GM04503 (cell line): ENCODE data around the gene KRT20.
"Not testable (repeated sequence)": the region's sequence is repeated elsewhere in the genome, so short reads cannot be mapped to it uniquely, and the experiment has no call there.

ENCODE experiments used
- DNase-seq: peaks from one replicate; pipeline ENCODE4 v3.0.0-alpha.2; 2012; ENCODE audit warnings: low read depth

The KRT20 gene

DNA sequence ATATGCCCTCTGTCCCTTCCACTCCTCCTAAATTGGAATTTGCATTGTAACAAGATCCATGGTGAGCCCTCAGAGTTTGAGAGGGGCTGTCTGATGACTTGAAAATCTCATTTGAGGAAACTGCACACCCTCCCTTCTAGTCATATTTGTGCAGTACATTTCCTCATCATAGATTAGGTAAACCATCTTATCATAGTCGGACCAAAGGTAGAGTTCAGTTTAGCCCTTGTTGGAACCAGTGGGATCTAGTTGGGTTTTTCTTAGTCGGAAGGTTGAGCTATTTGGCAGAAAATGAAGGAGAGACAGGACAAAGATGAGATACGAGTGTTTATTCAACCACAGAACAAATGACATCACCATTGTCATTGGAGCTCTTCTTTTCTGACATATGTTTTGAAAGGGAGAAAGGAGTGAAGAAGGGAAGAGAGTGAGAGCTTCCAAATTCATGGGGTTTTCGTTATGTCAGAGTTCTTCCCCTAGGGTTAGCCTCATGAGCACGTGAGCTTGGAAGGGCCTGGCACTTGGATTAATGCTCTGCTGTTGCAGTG, 15.8 kb upstream of the KRT20 start:
- DNase-seq, result no peak

DNA sequence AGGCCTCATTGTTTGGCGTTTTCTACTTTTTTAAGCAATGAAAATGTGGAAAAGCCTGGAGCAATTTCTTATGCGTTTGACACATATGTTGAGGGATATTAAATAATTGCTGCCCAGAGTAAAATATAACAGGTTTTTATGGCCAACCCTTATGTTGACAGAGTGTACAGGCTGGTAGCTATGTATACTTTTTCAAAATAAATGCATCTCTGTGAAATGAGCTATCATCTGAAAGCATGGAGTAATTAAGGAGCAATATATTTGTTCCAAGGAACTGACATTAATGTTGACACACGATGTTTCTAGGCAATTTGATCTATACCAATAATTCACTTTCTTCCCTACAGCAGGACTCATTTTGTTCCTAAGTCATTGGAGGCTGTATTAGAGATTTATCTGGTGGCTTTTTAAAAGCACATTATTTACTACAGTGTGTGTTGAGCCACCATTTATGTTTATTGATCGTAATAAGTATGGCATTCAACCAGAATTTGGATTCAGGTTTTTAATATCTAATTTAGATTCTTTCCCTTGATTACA, 11.9 kb upstream of the KRT20 start:
- no peak for DNase-seq

DNA sequence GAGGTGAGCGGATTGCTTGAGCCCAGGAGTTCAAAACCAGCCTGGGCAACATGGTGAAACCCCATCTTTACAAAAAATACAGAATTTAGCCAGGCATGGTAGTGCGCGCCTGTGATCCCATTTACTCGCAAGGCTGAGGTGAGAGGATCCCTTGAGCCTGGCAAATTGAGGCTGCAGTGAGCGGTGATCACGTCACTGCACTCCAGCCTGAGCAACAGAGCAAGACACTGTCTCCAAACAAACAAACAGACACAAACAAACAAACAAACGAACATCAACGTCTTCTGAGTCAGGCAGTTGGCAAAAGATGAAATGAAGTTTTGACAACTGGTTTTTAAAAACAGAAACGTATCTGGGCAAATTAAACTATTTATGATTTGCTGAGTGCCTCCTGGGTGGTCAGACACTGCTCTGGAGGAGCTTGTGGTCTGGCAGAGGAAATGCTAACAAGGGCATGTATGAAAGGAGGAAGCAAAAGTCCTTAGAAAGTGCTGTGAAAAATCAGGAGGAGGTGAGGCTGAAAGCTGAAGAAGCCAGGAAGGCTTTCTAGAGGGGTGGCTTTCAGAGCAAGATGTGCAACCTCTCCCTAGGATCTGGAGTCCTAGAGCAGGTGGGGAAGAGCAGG, 10.2 kb upstream of the KRT20 start:
- DNase-seq, result no peak

DNA sequence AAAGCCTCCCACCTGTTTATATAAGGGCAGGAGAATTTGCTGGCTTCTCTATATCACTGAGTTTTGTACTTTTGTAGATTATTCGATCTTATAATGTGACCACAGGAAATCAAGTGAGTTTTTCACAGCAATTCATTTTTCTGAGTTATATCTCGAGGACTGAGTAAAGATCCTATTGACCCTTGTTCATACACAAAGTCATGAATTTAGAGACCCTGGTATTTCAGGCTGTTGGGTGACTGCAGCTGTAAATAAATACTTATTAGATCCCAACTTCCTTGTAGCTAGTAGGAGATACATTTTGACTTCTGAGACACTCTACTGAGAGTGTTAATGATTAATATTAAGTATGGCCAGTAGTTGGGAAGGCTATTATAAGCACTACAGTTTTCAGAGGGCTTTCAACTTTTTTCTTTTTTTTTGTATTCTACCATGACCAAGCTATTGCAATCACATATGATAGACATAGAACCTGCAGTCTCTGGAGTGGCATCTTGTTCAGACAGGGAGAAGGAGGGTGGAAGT, 3.2 kb upstream of the KRT20 start:
- no peak for DNase-seq

DNA sequence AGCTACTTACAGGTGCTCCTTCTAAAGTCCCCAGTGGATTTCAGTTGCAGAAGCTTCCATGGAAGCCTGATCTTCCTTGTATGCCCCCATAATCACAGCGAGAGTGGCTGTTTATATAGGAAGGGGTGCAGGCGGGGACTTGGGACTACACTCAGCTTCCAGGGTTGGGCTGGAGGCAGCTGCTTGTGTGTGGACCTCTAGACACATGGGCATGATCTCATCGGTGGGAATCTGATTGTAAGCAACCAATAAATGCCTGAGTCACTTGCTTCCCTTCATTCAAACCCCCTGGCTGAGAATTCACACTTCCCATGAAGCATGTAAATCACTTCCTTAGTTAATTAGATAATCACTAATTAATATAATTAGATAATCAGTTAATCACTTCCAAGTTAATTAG, 1.0 kb upstream of the KRT20 start:
- DNase-seq, result no peak

DNA sequence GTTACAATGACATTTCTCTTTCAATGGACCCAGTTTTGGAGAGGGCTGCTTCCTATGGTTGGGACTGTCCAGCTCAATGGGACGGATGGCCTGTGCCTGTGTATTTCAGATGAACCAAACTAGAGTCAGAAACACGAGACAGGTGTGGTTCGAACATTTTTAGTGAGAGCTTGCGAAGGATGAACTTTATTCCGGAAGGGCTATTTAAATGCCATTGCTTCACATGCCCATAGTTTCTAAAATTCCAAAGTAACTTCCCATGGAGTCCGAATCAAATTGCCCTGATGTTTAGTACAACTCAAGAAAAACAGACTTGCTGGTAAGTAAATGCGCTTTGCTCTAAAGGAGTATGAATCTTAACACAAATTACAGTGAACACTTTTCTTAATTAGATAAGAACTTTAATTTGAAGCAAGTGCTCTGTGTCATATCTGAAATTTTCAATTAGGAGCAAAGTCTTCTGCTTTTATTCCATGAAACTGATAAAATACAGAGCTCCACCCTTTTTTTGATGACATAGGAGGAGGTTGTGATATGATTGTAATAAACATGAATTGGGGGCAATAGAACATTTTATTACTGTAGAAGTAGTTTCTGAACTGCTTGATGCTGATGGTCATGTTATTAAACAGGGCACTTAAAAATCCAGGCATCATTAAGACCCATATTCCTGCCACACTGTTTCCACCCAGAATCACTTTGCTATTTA, 1.3 kb downstream of the KRT20 start:
- DNase-seq, result no peak

DNA sequence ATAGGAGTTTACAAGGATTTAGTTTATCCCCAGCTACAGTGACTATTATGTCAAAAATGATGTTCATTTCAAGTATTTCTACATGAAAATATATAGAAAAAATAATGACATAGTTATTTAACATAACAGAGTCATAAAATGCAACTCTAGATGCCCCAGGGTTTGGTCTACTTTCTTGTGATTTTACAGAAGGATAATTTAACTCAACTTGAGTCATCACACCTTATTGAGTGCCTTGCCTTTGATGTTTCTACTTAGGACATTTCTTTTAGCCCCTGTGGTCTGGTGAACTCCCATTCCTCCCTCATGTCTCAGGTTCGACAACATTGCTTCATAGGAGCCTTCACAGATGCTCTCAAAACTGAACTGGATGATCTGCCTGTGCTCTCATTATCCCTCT, 2.0 kb downstream of the KRT20 start:
- DNase-seq, result no peak

DNA sequence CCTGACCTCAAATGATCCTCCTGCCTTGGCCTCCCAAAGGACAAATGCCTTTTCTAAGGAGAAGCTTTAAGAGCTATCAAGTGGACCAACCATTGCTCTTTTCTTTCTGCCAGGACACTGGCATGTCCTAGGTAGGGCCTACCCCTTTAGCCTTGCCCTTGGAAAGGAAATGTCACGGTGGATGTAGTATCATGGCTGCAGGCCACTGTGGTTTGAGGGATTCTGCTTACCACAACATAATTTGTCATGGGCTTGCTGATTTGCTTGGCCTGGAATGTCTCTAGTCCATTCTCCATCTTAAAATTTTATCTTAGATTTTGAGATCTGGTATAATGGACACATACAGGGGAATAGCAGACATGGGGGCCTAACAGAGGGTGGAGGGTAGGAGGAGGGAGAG, 6.0 kb downstream of the KRT20 start:
- DNase-seq, result no peak

DNA sequence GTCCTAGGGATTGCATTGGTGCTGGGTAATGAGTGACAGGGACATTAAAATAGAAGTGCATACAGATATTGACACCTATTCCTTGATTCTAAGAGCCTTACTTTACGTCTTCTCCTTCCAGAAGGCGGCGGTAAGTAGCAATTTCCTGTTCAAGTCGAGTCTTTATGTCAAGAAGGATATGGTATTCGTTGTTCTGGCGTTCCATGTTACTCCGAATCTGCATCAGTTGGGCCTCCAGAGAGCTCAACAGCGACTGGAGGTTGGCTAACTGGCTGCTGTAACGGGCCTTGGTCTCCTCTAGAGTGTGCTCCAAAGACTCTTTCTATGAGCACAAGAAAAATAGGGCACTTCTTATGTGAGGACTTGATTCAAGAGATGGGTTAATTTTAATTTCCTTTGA, 7.0 kb downstream of the KRT20 start:
- no peak for DNase-seq

DNA sequence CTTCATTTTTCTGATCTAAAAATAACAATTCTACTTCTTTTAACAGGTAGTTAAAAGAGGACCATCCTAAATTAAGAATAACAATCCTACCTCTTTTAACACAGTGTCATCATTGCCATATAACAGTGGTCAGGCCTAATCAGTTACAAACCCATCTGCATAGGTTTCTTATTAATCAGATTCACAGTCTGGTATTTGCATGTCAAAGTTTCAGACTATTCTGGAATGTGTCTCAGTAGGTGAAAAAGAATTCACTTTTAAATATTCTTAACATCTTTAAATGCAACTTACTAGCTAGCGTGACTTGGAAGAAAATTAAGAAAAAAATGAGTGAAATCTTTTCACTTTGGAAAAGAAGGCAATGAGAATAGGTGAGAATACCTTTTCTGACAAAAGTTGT, 11.2 kb downstream of the KRT20 start:
- no peak for DNase-seq

DNA sequence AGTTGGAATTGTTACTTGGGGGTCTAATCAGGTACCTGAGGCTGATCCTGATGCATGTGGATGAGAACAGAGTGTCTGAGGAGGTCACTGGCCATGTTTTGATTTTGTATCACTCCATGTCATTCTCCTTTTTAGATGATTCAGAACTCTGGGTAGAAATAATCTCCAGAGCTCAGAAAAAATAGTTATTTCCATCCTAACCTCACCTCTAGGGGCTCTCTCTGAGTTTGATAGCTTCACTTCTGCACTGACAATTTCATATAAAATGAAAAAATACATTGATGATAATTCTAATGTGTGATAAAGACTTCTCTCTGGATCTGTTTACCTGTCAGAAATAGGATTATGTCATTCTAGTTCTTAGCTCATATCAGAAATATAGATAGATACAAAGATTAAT, 11.8 kb downstream of the KRT20 start:
- no peak for DNase-seq

DNA sequence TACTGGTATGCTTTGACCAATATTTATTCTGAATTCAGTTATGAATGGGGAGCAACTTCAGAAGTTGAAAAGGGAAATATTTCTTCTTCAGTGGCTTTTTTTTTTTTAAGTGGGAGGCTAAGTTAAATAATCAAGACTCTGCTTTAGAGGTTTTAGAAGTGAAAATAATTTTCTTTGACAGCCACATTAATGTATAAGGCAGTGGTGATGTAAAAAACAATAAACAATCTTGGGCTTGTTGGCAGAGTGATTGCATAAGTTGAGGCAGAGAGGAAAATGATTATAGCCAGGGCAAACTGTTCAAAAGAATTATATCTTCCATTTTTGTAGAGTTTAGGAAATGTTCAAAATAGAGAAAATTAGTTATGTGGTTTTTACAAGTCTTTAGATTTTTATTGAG, 12.6 kb downstream of the KRT20 start:
- DNase-seq, result no peak

DNA sequence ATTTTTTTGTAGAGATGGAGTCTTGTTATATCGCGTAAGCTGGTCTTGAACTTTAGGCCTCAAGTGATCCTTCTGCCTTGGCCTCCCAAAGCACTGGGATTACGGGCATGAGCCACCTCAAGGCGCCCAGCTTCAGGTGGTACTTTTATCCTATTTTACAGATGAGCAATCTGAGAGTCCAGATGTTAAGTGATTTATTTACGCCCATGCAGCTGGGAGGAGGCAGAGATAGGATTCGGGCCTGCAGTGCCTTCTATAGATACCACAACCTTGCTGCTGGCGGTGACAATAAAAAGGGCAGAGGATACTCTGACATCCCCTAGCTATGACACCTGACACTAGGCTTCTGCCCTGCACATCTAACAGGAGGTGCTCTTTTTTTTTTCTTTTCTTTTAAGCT, 13.7 kb downstream of the KRT20 start:
- no peak for DNase-seq

DNA sequence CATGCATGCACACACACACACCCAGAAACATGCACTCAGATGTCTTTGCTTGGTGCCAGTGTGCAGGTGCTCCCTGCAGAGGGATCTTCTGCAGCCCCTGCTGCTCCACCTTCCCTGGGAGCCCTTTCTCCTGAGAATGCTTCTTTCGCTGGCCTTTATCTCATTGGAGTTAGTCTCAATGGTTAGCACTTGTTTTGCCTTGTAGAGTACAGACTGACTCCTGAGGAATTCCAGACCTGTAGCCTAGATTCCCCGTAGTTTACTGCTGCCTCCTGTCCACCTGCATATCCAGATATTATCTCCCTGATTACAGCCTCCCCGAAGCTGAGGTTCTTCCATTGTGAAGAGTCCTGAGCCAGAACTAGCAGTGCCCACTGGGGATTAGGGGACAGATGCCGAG, 14.9 kb downstream of the KRT20 start:
- DNase-seq, result no peak

DNA sequence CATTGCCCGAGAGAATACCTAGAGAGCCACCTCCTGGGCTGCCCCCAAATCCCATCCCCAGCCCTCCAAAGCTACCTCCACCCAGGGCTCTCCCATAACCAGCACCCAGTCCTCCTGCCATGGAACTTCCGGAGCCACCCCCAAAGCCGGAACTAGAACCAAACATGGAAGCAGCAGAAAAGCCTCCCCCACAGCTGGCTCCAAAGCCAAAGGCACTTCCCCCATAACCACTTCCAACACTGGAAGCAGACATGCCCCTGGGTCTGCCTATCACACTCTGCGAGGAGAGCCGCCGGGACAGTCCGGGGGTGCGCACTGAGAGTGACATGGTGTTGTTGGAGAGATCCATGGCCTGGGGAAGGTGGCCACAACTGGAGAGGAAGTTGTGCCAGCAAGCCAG, 18.2 kb downstream of the KRT20 start, which contains the start of gene KRT12:
Gene KRT12 (minus strand): TSS at position 386 of the 400 bp plus-strand sequence. CDS start 37 bp downstream, at position 349.
- no peak for DNase-seq

DNA sequence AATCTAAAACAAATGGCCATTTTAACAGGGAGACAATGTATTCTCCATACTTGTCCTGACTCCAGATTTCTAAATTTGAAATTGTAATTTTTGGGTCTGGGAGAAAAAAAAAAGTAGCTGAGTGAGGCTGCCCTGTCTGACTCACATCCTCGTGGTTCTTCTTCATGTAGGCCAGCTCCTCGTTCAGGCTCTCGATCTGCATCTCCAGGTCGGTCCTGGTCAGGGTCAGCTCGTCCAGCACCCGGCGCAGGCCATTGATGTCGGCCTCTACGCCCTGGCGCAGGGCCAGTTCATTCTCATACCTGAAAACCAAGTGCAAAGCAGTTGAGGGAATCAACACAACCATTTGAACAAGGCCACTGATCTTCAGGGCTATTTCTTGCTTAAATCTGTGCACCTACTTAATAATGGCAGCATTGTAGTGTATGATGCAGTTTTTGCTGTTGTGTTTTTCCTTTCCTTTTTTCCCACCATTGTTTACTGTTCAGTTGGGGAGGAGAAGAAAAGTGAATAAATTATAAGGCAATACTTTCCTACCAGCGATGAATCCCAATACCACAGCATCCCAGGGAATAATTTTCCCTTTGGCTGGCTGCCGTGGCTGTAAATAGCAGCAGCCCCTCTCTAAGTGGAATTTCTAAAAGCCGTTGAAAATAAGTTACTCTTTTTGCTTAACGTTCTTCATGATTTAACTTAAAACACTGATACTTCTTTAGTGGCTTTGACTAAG, 20.2 kb downstream of the KRT20 start:
- no peak for DNase-seq

DNA sequence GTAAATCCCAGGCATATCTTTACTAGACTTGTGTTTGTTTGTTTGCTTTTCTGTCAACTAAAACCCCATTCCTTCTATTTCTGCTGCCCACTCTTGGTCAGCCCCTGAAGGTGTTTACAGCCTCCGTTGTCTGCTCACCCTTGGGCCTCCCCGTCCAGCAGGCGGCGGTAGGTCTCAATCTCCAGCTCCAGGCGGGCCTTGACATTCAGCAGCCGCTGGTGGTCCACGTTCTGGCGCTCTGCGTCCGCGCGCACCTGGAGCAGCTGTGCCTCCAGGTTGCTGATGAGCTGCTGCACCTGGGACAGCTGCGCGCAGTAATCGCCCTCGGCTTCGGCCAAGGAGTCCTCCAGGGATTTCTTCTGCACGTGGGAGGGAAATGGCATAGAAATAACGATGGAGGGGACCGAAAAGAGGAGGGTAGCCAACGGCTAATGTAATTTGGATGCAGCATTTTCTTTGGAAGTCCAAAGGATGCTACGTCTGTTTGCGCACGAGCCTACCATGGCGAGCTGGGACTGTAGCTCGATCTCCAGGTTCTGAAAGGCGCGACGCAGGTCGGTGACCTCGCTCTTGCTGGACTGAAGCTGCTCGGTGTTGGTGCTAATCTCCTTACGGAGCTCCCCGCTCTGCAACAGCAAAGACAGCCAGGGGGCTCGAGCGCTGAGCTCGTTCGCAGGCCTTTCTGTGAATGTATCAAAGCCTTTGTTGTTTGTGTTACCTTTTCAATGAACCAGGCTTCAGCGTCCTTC, 21.9 kb downstream of the KRT20 start:
- no peak for DNase-seq

DNA sequence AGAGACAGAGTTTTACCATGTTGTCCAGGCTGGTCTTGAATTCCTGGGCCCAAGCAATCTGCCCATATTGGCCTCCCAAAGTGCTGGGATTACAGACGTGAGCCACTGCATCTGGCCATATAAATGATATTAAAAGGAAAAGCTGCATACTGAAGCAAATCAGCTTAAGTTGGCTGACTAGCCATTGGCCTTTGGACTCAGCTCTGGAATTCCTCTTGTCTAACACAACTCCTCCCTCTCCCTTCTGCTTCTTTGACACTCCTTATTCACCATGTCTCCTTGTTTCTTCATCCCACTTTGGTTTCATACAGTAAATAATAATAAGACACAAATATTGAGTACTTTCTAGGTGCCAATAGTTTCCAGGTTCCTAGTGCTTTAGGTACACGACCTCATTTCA, 25.5 kb downstream of the KRT20 start:
- DNase-seq, result no peak

DNA sequence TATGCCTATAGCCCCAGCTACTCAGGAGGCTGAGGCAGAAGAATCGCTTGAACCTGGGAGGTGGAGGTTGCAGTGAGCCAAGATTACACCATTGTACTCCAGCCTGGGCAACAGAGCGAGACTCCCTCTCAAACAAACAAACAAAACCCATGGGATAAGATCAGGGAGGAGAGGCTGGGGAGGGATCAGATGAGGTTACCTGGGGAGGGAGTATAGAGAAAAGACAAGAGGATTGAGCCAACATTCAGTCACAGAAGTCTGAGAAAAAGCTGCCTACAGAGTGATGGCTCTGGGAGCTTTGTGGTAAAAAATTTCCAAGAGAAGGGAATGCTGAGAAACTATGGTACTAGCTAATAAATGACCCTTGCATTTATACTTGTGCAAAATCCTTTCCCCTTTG, 26.4 kb downstream of the KRT20 start:
- DNase-seq, result not testable (repeated sequence)

DNA sequence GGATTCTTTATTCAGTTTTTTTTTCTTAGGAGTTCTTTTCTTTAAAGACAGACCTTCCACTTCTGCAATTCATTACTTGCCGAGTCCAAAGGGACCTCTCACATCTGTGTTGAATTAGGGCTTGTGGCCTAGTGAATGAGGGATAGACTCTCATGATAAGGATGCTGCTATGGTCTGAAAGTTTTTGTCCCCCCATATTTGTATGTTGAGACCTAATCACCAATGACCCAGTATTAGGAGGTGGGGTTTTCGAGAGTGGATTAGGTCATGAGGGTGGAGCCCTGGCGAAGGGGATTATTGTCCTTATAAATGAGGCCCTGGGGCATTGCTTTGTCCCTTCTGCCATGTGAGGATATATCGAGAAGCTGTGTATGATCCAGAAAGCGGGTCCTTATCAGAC, 27.5 kb downstream of the KRT20 start:
- DNase-seq, result peak; percentile 49

DNA sequence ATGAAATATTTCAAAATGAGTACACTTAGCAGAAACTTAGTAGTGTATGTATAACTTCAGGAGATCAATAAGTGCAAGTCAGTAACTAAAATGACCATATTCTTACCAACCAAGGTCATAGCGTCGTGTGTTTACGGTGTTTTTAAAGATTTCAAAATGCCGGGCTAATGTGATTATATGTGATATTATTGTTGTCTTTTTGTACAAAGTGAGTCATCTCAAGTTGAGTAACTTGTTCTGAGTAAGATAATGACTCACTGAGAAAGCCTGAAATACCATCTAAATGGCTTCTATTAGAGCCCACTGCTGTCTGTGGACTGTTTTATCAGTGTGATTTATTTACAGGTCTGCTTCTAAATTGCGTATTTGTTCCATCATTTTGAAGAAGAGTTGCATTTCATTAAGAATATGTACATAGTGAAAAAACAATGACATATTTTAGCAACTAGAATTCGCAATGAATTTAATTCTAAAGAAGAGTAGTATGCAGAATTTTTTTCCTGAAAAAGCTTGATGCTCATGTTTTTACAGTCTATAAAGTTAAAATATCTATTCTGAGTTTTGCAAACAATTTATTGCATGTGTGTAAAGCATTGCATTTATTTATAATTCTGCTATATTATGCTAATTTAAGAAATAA, 30.7 kb downstream of the KRT20 start:
- peak; percentile 82 for DNase-seq
